NCI-H187 treated with DMSO at 0.1 percent for 48 hours (cell line): ENCODE data around the gene PGLYRP4.
A peak's percentile ranks its signal among the peaks of the same experiment; 100 is the strongest.
"Not testable (repeated sequence)": the region's sequence is repeated elsewhere in the genome, so short reads cannot be mapped to it uniquely, and the experiment has no call there.

ENCODE experiments used
- DNase-seq: peaks from one replicate; lab custom pipeline; 2025; lab: John Stamatoyannopoulos, UW

Gene PGLYRP4

GRCh38 chr1:153337980-153338853 lies 10.4 kb downstream of the PGLYRP4 start:
- no peak for DNase-seq

GRCh38 chr1:153336650-153337049 lies 12.0 kb downstream of the PGLYRP4 start:
- DNase-seq, result no peak

- DNase-seq, result no peak
These were observed 14.7 kb downstream of the PGLYRP4 start for GRCh38 chr1:153333902-153334301.

GRCh38 chr1:153324912-153325311 lies 23.7 kb downstream of the PGLYRP4 start:
- DNase-seq, result no peak

- DNase-seq, result no peak
These were observed 26.1 kb downstream of the PGLYRP4 start for GRCh38 chr1:153322568-153322967.

- not testable (repeated sequence) for DNase-seq
These were observed 30.5 kb downstream of the PGLYRP4 start for GRCh38 chr1:153318145-153318544.

- DNase-seq, result not testable (repeated sequence)
These were observed 32.6 kb downstream of the PGLYRP4 start for GRCh38 chr1:153316013-153316412.

GRCh38 chr1:153314388-153314787 lies 34.3 kb downstream of the PGLYRP4 start:
- not testable (repeated sequence) for DNase-seq

GRCh38 chr1:153313288-153313687 lies 35.4 kb downstream of the PGLYRP4 start:
- DNase-seq, result no peak

GRCh38 chr1:153312570-153313186 lies 36.0 kb downstream of the PGLYRP4 start, which contains the start of gene PGLYRP3:
Gene PGLYRP3, minus strand, starts transcription at chr1:153312952. Its CDS starts 2,287 bp downstream, at chr1:153310665.
- DNase-seq, result peak; percentile 51

GRCh38 chr1:153310526-153310925 lies 38.1 kb downstream of the PGLYRP4 start:
- DNase-seq, result no peak

GRCh38 chr1:153309441-153309840 lies 39.2 kb downstream of the PGLYRP4 start:
- no peak for DNase-seq

GRCh38 chr1:153308540-153308939 lies 40.1 kb downstream of the PGLYRP4 start:
- no peak for DNase-seq

- DNase-seq, result no peak
These were observed 41.4 kb downstream of the PGLYRP4 start for GRCh38 chr1:153307221-153307600.

- DNase-seq, result no peak
These were observed 42.1 kb downstream of the PGLYRP4 start for GRCh38 chr1:153306303-153307220.

GRCh38 chr1:153305682-153306081 lies 43.0 kb downstream of the PGLYRP4 start:
- DNase-seq, result no peak

- no peak for DNase-seq
These were observed 46.3 kb downstream of the PGLYRP4 start for GRCh38 chr1:153302308-153302707.

- no peak for DNase-seq
These were observed 54.8 kb downstream of the PGLYRP4 start for GRCh38 chr1:153293851-153294250.

- no peak for DNase-seq
These were observed 55.2 kb downstream of the PGLYRP4 start for GRCh38 chr1:153293480-153293775.

GRCh38 chr1:153292740-153293479 lies 55.7 kb downstream of the PGLYRP4 start:
- no peak for DNase-seq

- no peak for DNase-seq
These were observed 56.5 kb downstream of the PGLYRP4 start for GRCh38 chr1:153292185-153292584.

- DNase-seq, result no peak
These were observed 57.1 kb downstream of the PGLYRP4 start for GRCh38 chr1:153291514-153291913.
